GM21528 (cell line): Measurements from ENCODE around the gene KLF13.

Experiments
- ATAC-seq: cut with Tn5 transposase; IDR thresholded peaks from one replicate; pipeline ENCODE4 v1.9.1; 2021; ENCODE audit warnings: mild to moderate bottlenecking, moderate library complexity; ENCODE audit not compliant: unreplicated experiment, low FRiP score

Gene KLF13

GRCh38 chr15:31298707-31299172, 27.9 kb upstream of the KLF13 start:
- ATAC-seq = no peak

DNA sequence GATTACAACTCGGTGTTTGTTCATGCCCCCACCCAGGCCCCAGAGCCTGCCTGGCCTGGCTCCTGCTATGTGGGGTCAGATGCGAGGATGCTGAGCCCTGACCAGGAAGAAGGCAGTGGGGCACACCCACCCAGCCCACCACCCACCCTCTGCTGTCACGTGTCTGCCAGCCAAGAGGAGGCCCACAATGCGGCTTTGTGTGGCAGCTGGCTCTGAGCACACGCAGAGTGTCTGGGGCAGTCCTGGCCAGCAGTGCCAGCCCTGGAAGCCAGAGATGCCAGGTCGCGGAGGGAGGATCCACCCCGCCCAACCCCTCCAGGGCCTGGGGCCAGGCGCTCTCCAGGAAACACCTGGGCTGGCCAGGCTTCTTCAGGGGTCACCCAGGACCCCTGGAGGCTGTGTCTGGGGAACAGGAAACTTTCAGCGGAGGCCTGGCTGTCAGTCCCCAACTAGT, 26.4 kb upstream of the KLF13 start:
- no peak for ATAC-seq

DNA sequence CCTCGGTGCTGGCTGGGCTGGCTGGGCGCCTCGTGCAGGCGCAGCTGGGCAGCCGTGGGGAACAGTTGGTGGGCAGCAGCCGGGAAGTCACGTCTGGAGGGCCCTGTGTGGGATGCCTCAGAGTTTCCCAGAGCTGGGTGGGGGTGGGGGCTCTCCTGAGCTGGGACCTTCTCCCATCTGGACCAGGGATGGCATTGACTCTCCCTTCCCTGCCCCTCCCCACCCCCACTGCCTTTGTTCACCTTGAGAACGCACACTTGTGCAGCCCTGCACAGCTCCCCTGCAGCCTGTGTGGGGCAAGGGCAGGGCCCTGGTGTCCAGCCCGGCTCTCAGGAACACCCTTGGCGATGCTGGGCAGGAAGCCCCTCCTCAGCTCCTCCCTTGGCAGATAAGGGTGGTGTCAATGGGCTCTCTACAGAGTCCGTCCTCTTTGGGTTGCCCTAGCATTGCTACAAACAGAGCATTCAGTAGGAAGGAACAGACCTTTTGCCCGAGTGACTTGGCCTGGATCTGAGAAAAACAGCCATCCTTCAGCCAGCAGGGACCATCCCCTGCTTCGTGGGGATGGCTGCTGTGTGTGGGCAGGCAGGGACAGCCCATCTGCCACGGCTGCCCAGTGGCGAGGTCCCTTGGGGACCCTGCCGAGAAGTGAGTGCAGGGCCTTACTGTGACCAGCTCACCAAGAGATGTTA, 25.5 kb upstream of the KLF13 start:
- ATAC-seq = no peak

DNA sequence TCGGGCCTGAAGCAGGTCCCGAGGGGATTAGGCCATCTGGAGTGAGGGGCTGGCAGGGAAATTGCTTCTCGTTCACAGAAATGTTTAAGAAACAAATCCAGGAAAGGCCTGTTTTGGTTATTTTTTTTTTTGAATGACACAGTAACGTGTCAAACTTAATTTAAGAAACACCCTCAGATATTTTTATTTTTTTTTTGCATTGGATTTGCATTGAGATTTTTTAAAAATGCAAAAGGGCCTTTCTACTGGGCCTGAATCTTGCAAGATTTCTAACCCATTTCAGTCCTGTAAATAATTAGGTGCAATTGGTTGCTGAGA, 25.0 kb upstream of the KLF13 start:
- no peak for ATAC-seq

DNA sequence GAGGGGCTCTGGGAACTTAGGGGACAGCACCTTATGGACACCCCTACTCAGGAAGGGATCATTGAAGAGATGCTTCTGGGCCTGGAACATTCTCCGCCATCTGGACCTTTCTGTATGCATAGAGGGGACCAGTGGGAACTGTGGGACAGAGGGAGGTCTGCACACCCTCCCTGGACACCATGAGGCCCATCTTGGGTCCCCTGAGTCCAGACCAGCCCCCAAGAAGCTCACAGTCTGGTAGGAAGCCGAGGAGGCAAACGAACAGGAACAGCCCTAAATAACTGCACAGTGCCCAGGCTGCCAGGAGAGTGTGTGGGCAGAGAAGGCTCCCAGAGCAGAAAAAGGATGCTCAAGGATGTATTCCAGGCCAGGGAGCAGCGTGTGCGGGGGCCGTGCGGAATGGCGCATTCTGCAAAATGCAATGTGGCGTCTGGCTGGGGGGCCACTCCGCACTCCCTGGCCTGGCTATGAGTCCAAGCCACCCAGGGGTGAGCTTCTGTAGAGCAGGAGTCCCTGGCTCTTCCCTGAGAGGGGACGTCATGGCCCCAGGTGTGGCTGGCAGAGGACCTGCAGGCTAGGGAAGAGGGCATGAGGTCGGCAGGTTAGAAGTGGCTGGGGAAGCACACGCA, 24.5 kb upstream of the KLF13 start:
- ATAC-seq = no peak

GRCh38 chr15:31302778-31303725, 23.6 kb upstream of the KLF13 start:
- ATAC-seq = no peak

DNA sequence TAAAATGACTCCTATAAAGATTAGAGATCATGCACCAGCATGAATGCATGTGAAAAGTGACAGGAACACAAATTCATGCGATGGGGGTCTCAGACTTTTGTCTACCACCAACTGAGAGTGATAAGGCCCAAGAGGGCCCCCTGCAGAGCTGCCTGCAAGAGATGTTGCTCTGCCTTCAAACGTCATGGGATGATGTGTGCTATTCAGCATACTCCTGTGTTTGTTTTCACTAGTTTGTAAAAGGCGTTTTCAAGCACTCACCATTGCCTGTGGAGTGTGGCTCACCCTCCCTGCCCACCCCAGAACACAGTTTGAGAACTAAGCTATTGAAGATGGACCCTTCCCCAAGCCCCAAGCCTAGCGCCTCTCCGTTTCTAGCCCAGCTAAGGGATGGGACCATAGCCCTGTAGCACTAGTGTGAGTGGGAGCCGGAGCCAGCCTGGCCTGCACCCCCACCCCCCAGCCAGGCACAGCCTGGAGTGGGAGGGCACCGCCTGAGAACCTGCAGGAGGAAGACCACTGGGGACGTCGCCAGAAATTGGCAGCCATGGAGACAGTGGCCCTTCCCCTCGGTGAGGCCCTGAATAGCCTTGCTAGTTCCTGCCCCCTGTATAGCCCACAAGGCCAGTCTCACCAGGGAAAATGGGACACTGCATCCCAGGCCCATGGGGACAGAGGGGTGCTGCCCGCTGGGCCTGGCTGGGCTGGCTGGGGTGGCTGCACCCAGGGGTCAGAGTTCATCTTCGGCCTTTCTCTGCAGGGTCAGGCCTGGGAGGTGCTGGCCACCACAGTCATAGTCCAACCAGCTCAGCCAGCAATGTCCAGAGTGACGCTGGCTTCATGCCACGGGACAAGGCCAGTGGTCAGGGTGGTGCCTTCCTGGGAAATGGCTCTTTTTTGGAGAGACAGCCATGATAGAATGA, 22.6 kb upstream of the KLF13 start:
- ATAC-seq = no peak

GRCh38 chr15:31304751-31305365, 21.8 kb upstream of the KLF13 start:
- ATAC-seq = no peak

GRCh38 chr15:31305375-31305774, 21.3 kb upstream of the KLF13 start:
- no peak for ATAC-seq

DNA sequence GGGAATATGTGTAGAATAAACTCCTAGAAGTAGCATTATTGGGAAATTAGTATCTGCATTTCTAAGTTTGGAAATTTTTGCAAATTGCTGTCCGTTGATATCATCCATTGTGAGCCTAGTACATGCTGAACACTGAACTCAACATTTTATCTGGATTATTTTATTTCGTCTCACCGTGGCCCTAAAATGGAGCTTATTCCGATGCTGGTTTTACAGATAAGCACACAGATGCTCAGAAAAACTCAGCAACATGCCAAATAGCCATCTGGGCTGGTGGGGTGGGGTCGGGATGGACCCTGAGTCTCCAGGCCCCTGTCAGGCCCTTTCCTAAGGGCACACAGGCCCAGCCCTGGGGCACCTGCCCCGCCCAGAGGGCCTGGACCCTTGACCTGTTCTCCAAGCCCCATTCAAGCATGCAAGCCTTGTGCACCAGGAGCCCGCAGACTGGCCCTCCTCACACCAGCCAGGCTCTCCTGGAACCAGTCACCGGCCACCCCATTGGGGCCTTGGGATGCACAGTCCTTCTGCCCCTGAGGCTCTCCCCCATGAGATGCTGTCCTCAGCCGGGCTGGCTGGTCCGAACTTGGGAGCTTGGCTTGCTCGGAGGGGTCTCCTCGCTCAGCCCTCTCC, 20.7 kb upstream of the KLF13 start:
- no peak for ATAC-seq

GRCh38 chr15:31306426-31307269, 20.0 kb upstream of the KLF13 start:
- ATAC-seq = no peak

DNA sequence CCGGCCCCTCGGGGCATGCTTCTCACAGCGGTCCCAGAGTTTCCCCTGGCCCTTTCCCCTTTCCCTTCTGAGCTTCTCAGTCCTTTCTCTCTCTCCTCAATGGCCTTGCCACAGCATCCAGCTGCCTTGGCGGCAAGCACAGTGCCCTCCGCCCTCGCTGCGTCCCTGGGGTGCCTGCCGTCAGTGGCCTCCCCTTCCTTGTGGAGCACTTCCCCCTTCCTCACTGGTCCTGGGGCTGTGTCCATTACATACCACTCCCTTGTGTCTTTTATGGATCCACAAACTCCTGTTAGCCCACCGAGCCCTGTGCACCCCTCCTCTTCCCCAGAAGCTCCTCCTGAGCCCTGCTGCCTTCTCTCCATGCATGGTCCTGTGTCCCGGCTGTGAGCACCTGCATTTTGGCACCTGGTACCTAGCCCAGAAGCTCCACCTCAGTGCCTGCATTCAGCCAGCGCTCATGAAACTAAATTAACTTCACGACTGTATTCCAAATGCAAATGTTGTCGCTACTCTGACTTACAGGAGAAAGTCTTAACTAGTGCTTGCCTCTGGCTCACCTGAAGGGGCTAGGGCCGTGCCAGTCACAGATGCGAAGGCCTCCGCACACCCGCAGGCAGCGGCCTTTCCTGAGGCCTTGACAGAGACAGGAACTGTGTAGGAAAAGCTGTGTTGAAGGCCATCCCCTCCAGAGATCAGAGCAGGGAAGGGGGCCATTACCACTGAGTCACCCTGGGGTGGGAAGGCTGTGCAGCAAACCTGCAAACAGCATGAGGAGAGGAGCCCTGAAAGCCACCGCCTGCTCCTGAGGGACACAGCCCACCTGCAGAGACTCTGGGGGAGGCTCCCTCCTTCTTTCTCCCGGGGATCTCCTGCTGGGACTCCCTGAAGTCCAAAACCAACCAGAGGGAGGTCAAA, 19.1 kb upstream of the KLF13 start:
- no peak for ATAC-seq

- ATAC-seq = no peak
Observed at GRCh38 chr15:31308185-31308639, 18.4 kb upstream of the KLF13 start.

DNA sequence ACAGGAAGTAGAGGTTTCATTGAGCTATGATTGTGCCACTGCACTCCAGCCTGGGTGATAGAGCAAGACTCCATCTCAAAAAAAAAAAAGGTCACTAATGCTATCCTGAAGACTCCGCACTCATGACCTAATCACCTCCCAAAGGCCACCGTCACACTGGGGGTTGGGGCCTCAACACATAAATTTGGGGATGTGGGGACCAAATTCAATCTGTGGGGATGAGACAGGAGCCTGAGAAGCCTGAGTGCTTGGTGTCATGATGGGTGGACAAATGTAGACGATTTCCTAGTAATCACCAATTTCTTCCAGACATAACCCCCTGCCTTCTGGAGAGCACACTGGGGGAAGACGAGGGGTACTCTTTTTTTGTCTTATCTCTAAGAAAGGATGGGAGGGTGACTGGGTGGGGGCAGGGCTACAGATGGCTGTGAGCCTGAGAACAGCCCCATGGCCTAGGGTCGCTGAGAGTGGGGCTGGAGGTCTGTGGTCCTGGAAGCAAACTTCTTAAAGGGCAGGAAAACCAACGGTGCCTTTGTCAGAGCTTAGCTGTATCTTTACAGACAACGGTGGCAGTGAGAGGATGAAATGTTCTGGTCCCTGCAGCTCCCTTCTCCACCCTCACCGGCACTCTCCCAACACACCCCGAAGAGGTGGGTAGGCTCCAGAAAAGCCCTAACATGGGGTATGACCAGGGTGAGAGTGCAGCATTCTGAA, 16.6 kb upstream of the KLF13 start:
- no peak for ATAC-seq

DNA sequence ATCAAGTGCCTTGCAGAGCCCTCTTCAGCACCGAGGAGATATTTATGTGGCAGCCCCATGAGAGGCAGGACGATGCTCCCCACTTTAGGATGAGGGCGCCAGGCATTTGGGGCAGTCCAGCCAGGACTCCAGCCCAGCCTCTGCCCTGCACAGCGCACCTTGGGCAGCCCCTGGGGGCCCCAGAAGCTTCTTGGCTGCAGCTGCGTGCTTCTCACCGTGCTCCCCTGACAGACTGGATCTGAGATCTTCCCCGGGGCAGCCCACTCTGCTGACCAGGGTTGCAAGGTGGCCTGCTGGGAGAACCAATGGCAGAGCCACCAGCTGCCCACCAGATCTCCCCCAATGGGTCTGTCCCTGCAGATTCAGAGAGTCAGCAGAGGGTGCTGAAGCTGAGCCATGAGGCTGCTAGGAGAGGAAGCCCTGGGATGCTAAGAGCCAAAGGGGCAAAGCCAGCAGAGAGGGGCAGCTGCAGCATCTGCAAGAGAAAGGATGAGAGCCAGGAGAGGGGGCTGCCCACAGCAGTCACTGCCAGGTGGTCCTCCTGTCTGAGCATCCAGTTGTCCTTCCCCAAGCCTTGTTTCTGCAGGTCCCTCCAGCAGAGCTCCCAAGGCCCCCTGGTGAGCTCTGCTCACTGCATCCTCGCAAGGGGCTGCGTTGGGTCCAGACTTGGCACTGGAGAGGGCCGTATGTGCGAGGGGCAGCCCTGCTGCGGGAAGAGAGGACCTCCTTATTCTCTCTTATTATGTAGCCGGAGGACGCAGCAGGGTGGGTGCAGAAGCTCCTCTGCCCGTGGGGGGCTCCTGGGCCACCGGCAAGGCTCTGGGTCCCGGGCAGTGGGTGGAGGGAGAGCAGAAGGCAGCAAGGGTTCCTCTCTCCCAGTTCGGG, 14.7 kb upstream of the KLF13 start:
- ATAC-seq = no peak

- no peak for ATAC-seq
Observed at GRCh38 chr15:31313223-31313622, 13.4 kb upstream of the KLF13 start.
